Activated T-helper 1 cell treated with Interleukin-2 at 50 U/mL for 16 hours (primary cell): ENCODE results near the gene SECTM1.
"Not testable (repeated sequence)": the region's sequence is repeated elsewhere in the genome, so short reads cannot be mapped to it uniquely, and the experiment has no call there.

Experiments used
- DNase-seq: peaks from one replicate; pipeline ENCODE4 v3.0.0-alpha.2; 2020; ENCODE audit warnings: low read depth

The SECTM1 gene

GRCh38 chr17:82369211-82369610, 35.6 kb upstream of the SECTM1 start:
- DNase-seq = no peak

- DNase-seq = no peak
These were observed 34.4 kb upstream of the SECTM1 start for GRCh38 chr17:82367724-82368524.

GRCh38 chr17:82366749-82367148, 33.2 kb upstream of the SECTM1 start:
- DNase-seq = no peak

GRCh38 chr17:82365606-82366295, 32.2 kb upstream of the SECTM1 start:
- DNase-seq = no peak

- no peak for DNase-seq
These were observed 28.5 kb upstream of the SECTM1 start for GRCh38 chr17:82361885-82362633.

- DNase-seq = not testable (repeated sequence)
These were observed 26.0 kb upstream of the SECTM1 start for GRCh38 chr17:82359451-82360074.

GRCh38 chr17:82358465-82359350, 25.1 kb upstream of the SECTM1 start, which contains the start of gene TEX19:
TSS of gene TEX19 (plus strand) at chr17:82359247. CDS start at chr17:82362151, 2,904 bp downstream.
- no peak for DNase-seq

- DNase-seq = no peak
These were observed 23.8 kb upstream of the SECTM1 start for GRCh38 chr17:82357394-82357793.

GRCh38 chr17:82356845-82357355, 23.3 kb upstream of the SECTM1 start:
- DNase-seq = no peak

GRCh38 chr17:82355770-82356427, 22.3 kb upstream of the SECTM1 start:
- DNase-seq = no peak

- DNase-seq = no peak
These were observed 21.3 kb upstream of the SECTM1 start for GRCh38 chr17:82354804-82355308.

GRCh38 chr17:82353484-82353883, 19.9 kb upstream of the SECTM1 start:
- DNase-seq = no peak

- DNase-seq = peak; percentile 58
These were observed 18.3 kb upstream of the SECTM1 start for GRCh38 chr17:82351713-82352488.

- no peak for DNase-seq
These were observed 17.7 kb upstream of the SECTM1 start for GRCh38 chr17:82351254-82351712.

- DNase-seq = no peak
These were observed 16.8 kb upstream of the SECTM1 start for GRCh38 chr17:82350182-82351030.

GRCh38 chr17:82349287-82349701, 15.7 kb upstream of the SECTM1 start:
- no peak for DNase-seq

- no peak for DNase-seq
These were observed 15.3 kb upstream of the SECTM1 start for GRCh38 chr17:82348866-82349265.

- DNase-seq = no peak
These were observed 14.9 kb upstream of the SECTM1 start for GRCh38 chr17:82348434-82348833.
